ENCODE data around the gene ABHD2.

GRCh38 chr15:89175617-89176191 is 87.4 kb downstream of the ABHD2 start:
- TF ChIP-seq SIN3A (IDR thresholded peaks at IDR 0.05; ENCODE audit: borderline replicate concordance in 2 of 2, control insufficient read depth in 1 of 2, low read depth in 2 of 2, low read length in 2 of 2): no peak
- no peak for TF ChIP-seq PHB (CRISPR knock-in tag; IDR thresholded peaks at IDR 0.05)
- no peak for TF ChIP-seq ZBTB7A (IDR thresholded peaks at IDR 0.05; ENCODE audit: borderline replicate concordance, control insufficient read depth, low read depth, low read length)
- no peak for TF ChIP-seq ZNF354B (CRISPR knock-in tag; IDR thresholded peaks at IDR 0.05)
- no peak for TF ChIP-seq FOXK1 (CRISPR knock-in tag; IDR thresholded peaks at IDR 0.05; ENCODE audit: borderline replicate concordance)
- no peak for TF ChIP-seq EZH2 (IDR thresholded peaks at IDR 0.05; ENCODE audit: borderline replicate concordance, low read depth, low read length)
- no peak for TF ChIP-seq ZBTB2 (IDR thresholded peaks at IDR 0.05)
- no peak for TF ChIP-seq PREB (CRISPR knock-in tag; IDR thresholded peaks at IDR 0.05)
- no peak for TF ChIP-seq MECOM (CRISPR knock-in tag; IDR thresholded peaks at IDR 0.05)
- TF ChIP-seq BCOR (IDR thresholded peaks at IDR 0.05): no peak
- no peak for TF ChIP-seq ZBTB34 (CRISPR knock-in tag; IDR thresholded peaks at IDR 0.05)
